Ovary (tissue), 9 donors: Measurements from ENCODE around the gene CD300A. TPM values are rescaled to one million over a fixed set of nuclear protein-coding genes. Genes with fewer than 3 reads are reported as not detected.

Experiments
- DNase-seq, 5 donors: peaks; one replicate each; pipeline ENCODE4 v3.0.0-alpha.2; 2019 to 2020
- H3K27ac ChIP-seq, 2 donors: fragments of 200-600 bp; one replicate each; pipeline versions ENCODE4 v1.5.1 to v1.8.0; 2019 to 2022
- H3K27me3 ChIP-seq: fragments of 200-600 bp; one replicate; pipeline ENCODE4 v1.8.0; 2022
- H3K36me3 ChIP-seq: fragments of 200-600 bp; sonication (generic); one replicate; pipeline ENCODE4 v1.5.1; 2019
- H3K4me1 ChIP-seq: one replicate; pipeline ENCODE4 v1.8.1; 2013; ENCODE audit warnings: mild to moderate bottlenecking, moderate library complexity; ENCODE audit not compliant: insufficient read depth
- H3K4me3 ChIP-seq: fragments of 200-600 bp; sonication (generic); one replicate; pipeline ENCODE4 v1.5.1; 2017
- H3K9me3 ChIP-seq, 2 donors: fragments of 200-600 bp in 1 of 2; sonication (generic) in 1 of 2; one replicate each; pipeline versions ENCODE4 v1.5.1 to v1.8.1; 2013 to 2019; ENCODE audit warnings: mild to moderate bottlenecking in 1 of 2, moderate library complexity in 1 of 2
- CTCF ChIP-seq, 3 donors: fragments of 450-650 bp in 2 of 3; fragments of 200-600 bp in 1 of 3; IDR thresholded peaks; one replicate each; pipeline versions ENCODE4 v1.5.1 to v1.8.0; 2016 to 2022; ENCODE audit warnings: antibody characterized with exemption in 3 of 3, mild to moderate bottlenecking in 1 of 3
- EP300 ChIP-seq: sonication (generic); formaldehyde crosslinking; IDR thresholded peaks from one replicate; pipeline ENCODE4 v1.6.1; 2017; ENCODE audit warnings: antibody characterized with exemption
- POLR2A ChIP-seq: fragments of 450-650 bp; IDR thresholded peaks from one replicate; pipeline ENCODE4 v1.6.1; 2017; ENCODE audit warnings: antibody characterized with exemption, mild to moderate bottlenecking, moderate library complexity
- WGBS, 3 donors: extraction: QIAGEN DNeasy Blood & Tissue Kit in 1 of 3; methylation state at CpG; one replicate each; pipeline versions ENCODE4 v1.1.5 to v1.1.7; 2013 to 2017; 5-methylcytosine and 5-hydroxymethylcytosine counted together
- intact Hi-C, 4 donors: fragments of 100-400 bp; cut with DNase I; formaldehyde crosslinking; loops; one replicate each; pipeline versions ENCODE4 v1.11.0 to v1.15.1; 2022 to 2023
- polyA plus RNA-seq, 2 donors: library from polyadenylated mRNA; stranded (reverse); fragments of 200-250 nt in 1 of 2; fragments of 350-450 nt in 1 of 2; fragmentation: Illumina TruSeq in 1 of 2; extraction: RNeasy Lipid Tissue Mini Kit (QIAGEN cat#74804) in 1 of 2; gene quantifications; one replicate each; pipeline ENCODE4 v1.2.3, GENCODE V29; 2013 to 2014
- total RNA-seq, 7 donors: library from RNA; depleted of rRNA in 2 of 7; stranded (reverse); fragments of >200 nt in 2 of 7; fragmentation: NEBNext Ultra II Directional in 3 of 7; extraction: Animal tissue kit (Norgen Biotek cat#: 25700) in 3 of 7; gene quantifications; one replicate each; pipeline versions ENCODE4 v1.1.0 to v1.2.4, GENCODE V29; 2016 to 2023
- donor health status: DM: no; HTN: no; CAD: no; lungs with moderate emphysema.
- donor health status: DM: no; HTN: no; CAD: no.
- donor health status: Bipolar disorder and iron deficiency.
- donor health status: DM: yes; HTN: yes; CAD: no.
- donor health status: DM: no; HTN: no; CAD: no.
- donor health status: DM: yes; HTN: yes; CAD: no.

The CD300A gene
- total and polyA plus RNA-seq, 9 donors, result 1.4 to 5.5 (median 2.1) TPM

GRCh38 chr17:74452033-74452840 is 14.2 kb upstream of the CD300A start:
- intact Hi-C loops, result loop anchor here in 2 of 4 donors (2.0 to 10.0 kb wide), 3 partner anchors 21 to 245 kb away; no protein-coding TSS in a partner anchor
- WGBS, 3 donors, result 40 to 44% (median 41%) methylated on average over 16 of the region's 16 CpGs

GRCh38 chr17:74452841-74453661 is 13.4 kb upstream of the CD300A start:
- H3K9me3 ChIP-seq, result no peaks in the 10 kb centered on the region
- H3K27me3 ChIP-seq, result no peaks in the 10 kb centered on the region
- DNase-seq, result peak; percentile 58 to 78 (median 72)
- H3K27ac ChIP-seq, result peak overlapping the region; percentile 83 to 96
- intact Hi-C loops, result loop anchor here in 2 of 4 donors (2.0 to 10.0 kb wide), 3 partner anchors 22 to 246 kb away; no protein-coding TSS in a partner anchor
- H3K4me3 ChIP-seq, result peak overlapping the region; percentile 44
- WGBS, 3 donors, result 45 to 58% (median 55%) methylated on average over 20 to 22 of the region's 22 CpGs
- TF ChIP-seq CTCF (IDR thresholded peaks at IDR 0.05), result no peak
- no peaks in the 10 kb centered on the region for H3K36me3 ChIP-seq
- peaks cover 38% of the 10 kb centered on the region for H3K4me1 ChIP-seq

More at GRCh38 chr17:74452033-74452840, 14.2 kb upstream of the CD300A start:
- Histone ChIP-seq H3K27me3 (no peaks in the 10 kb centered on the region), H3K4me1 (peaks cover 38% of the 10 kb centered on the region), H3K27ac (peak overlapping the region; percentile 83 to 96), H3K36me3 (no peaks in the 10 kb centered on the region), H3K9me3 (no peaks in the 10 kb centered on the region), H3K4me3 (no peak overlapping the region)
- peak in 4 of 5 donors; percentile 44 to 66 (median 60) for DNase-seq
- TF ChIP-seq EP300 (no peak), POLR2A (no peak), CTCF (IDR thresholded peaks at IDR 0.05) (no peak)

GRCh38 chr17:74453665-74454196 is 12.7 kb upstream of the CD300A start:
- Histone ChIP-seq H3K4me1 (peaks cover 35% of the 10 kb centered on the region), H3K9me3 (no peaks in the 10 kb centered on the region), H3K27ac (peak overlapping the region; percentile 83 to 96), H3K36me3 (no peaks in the 10 kb centered on the region), H3K4me3 (peak overlapping the region; percentile 44), H3K27me3 (no peaks in the 10 kb centered on the region)
- intact Hi-C loops, result loop anchor here in 3 of 4 donors (2.0 to 10.0 kb wide), 3 partner anchors 23 to 246 kb away; no protein-coding TSS in a partner anchor
- peak in 2 of 5 donors; percentile 94 for DNase-seq
- TF ChIP-seq CTCF (IDR thresholded peaks at IDR 0.05), result peak in 1 of 3 donors; percentile 8
- TF ChIP-seq POLR2A, result no peak
- WGBS, 3 donors, result 3 to 13% (median 3%) methylated on average over 16 to 43 of the region's 43 CpGs
